ENCODE measurements around the gene TSNAXIP1. TPM values are rescaled to one million over a fixed set of nuclear protein-coding genes. Genes with fewer than 3 reads are reported as not detected.
A peak's percentile ranks its signal among the peaks of the same experiment; 100 is the strongest.

TSNAXIP1 gene
- total RNA-seq, 2 donors from 2014 or later: 1.6 TPM; not detected in 1

DNA sequence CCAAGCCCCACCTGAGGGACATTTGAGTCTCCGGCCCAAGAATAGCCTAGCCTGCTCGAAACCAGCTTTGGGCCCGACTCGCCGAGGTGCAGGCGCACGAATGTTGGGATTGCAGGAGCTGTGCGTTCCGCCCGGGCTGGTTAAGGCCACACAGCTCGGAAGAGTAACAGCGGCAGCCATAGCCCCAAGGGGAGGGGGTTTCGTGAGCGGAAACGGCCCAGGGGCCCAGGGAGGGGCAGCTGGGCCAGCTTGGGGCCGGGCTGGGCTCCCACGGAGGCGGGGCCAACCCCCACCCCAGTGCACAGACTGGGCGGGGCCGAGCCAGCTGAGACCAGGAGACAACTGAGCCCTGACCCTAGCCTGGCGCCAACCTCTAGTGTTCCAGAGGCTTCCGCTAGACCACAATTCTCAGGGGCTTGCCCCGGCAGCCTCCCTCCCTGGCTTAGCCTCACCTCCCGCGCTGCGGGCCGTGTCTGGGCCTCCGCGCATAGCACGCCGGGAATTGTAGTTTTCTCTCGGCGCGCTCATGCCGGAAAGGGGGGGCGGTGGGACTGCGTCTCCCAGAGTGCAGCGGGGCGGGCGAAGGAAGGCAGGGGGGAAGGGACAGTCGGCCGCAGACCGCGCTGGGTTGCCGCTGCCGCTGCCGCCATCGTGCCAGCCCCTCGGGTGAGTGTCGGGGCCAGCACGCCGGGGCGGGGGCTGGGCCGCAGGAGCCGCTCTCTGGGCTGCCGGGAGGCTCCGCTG is 39.8 kb downstream of the TSNAXIP1 start, which contains the start of gene NUTF2:
NUTF2 (plus strand) TSS at position 614 of the 744 bp plus-strand sequence. CDS start 18,198 bp downstream, outside the sequence.
- H3K27me3 ChIP-seq: no peaks in the 10 kb centered on the region
- intact Hi-C loops (cut with DNase I): no loop called here
- H3K4me3 ChIP-seq: peak within 1 kb of the TSS; percentile 89 to 97
- ATAC-seq: peak; percentile 82
- peaks cover 58% of the 10 kb centered on the region for H3K4me1 ChIP-seq
- TF ChIP-seq POLR2A (IDR thresholded peaks at IDR 0.05): peak; percentile 66 to 75 (median 71)
- TF ChIP-seq, protein P1, sequence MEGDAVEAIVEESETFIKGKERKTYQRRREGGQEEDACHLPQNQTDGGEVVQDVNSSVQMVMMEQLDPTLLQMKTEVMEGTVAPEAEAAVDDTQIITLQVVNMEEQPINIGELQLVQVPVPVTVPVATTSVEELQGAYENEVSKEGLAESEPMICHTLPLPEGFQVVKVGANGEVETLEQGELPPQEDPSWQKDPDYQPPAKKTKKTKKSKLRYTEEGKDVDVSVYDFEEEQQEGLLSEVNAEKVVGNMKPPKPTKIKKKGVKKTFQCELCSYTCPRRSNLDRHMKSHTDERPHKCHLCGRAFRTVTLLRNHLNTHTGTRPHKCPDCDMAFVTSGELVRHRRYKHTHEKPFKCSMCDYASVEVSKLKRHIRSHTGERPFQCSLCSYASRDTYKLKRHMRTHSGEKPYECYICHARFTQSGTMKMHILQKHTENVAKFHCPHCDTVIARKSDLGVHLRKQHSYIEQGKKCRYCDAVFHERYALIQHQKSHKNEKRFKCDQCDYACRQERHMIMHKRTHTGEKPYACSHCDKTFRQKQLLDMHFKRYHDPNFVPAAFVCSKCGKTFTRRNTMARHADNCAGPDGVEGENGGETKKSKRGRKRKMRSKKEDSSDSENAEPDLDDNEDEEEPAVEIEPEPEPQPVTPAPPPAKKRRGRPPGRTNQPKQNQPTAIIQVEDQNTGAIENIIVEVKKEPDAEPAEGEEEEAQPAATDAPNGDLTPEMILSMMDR (IDR thresholded peaks at IDR 0.05): peak in 1 of 7 experiments; percentile 26
- H3K36me3 ChIP-seq (replicated peaks in 1 of 2; ENCODE audit: insufficient read depth in 1 of 2, low read depth in 2 of 2): no peaks in the 10 kb centered on the region
- H3K9me3 ChIP-seq: no peaks in the 10 kb centered on the region
- 1 to 4% methylated on average over 17 to 56 of the region's 57 CpGs for WGBS, 2 donors
- peak; percentile 95 to 97 (median 96) for DNase-seq
- H3K27ac ChIP-seq: peak within 1 kb of the TSS; percentile 75 to 96 (median 90)

DNA sequence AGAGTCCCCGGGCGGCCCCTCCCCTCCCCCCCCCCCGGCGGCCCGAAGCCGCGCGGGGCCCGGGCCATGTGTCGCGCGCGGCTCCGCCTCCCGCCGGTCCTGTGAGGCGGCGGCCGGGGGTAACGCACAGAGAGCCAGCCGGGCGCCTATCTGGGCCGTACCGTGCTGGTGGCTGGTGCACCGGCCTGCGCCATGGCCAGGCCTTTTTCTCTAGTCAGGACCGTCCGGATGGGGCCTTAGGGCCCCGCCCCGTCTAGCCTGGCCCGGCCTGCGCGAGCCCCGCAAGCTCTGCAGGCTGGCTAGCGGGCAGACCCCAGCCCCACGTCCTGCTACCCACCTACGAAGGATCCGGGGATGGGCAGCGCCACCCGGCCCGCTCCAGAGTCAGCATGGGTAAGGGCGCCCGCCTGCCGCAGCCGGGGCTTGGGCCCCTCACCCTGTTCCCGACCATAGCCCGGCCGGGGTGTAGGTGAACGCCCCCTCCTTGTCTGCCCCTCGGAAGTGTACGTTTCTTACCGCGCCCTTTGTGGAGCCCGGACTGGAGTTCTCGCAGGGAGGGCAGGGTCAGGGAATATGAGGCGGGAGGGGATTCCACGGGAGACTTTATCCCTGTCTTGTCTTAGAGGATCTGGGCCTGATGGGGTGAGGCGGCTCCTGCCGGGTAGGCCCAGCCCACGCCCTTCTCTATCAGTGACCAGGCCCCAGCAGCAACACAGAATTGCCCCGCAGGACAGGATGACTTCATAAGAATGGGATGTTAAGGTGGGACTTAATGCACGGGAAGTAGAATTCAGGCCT is 40.6 kb downstream of the TSNAXIP1 start, which contains the start of gene CENPT:
CENPT (minus strand) TSS at position 630 of the 798 bp plus-strand sequence. CDS start 13,834 bp downstream, outside the sequence.
- peak; percentile 63 to 76 (median 69) for DNase-seq
- TF ChIP-seq, protein P1 (IDR thresholded peaks at IDR 0.05): peak in 1 of 7 experiments; percentile 12
- TF ChIP-seq POLR2A (IDR thresholded peaks at IDR 0.05): peak; percentile 4 to 44 (median 20)
- intact Hi-C loops (cut with DNase I): no loop called here
- peak within 1 kb of the TSS; percentile 75 to 96 (median 90) for H3K27ac ChIP-seq
- ATAC-seq: peak; percentile 62
- H3K4me3 ChIP-seq: peak within 1 kb of the TSS; percentile 89 to 97
- 0 to 1% methylated on average over 18 to 37 of the region's 62 CpGs for WGBS, 2 donors
- no peaks in the 10 kb centered on the region for H3K36me3 ChIP-seq (replicated peaks in 1 of 2; ENCODE audit: insufficient read depth in 1 of 2, low read depth in 2 of 2)
- H3K4me1 ChIP-seq: peaks cover 56% of the 10 kb centered on the region
- H3K27me3 ChIP-seq: no peaks in the 10 kb centered on the region
- H3K9me3 ChIP-seq: no peaks in the 10 kb centered on the region

DNA sequence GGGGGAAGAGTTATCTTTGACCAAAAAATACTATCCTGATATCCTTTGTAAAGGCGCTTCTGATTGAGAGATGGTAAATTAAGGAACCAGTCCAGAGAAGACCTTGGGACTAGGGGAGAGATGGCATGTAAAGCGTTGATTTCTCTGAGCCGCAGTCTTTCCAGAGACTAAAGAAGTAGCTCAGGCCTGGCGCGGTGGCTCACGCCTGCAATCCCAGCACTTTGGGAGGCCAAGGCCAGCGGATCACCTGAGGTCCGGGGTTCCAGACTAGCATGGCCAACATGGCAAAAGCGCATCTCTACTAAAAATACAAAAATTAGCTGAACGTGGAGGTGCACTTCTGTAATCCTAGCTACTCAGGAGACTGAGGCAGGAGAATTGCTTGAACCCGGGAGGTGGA is 41.4 kb downstream of the TSNAXIP1 start:
- Histone ChIP-seq H3K27me3 (no peaks in the 10 kb centered on the region), H3K4me1 (peaks cover 51% of the 10 kb centered on the region), H3K36me3 (replicated peaks in 1 of 2; ENCODE audit: insufficient read depth in 1 of 2, low read depth in 2 of 2) (no peaks in the 10 kb centered on the region), H3K27ac (peak overlapping the region in 3 of 4 donors; percentile 90 to 96 (median 90)), H3K4me3 (no peak overlapping the region), H3K9me3 (no peaks in the 10 kb centered on the region)
- ATAC-seq (no peak), DNase-seq (no peak)
- intact Hi-C loops (cut with DNase I): no loop called here
- WGBS, 2 donors: 86 to 87% methylated on average over 11 of the region's 11 CpGs
- TF ChIP-seq, protein P1 (IDR thresholded peaks at IDR 0.05): no peak
- no peak for TF ChIP-seq POLR2A (IDR thresholded peaks at IDR 0.05)

DNA sequence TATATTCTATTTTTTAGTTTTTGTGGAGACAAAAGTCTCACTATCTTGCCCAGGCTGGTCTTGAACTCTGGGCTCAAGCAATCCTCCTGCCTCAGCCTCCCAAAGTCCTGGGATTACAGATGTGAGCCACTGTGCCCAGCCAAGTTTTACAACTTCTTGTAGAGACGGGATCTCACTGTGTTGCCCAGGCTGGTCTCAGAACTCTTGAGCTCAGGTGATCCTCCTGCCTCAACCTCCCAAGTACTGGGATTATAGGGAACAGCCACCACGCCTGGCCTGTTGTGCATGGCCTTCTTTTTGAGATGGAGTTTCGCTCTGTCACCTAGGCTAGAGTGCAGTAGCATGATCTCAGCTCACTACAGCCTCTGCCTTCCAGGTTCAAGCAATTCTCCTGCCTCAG is 47.0 kb downstream of the TSNAXIP1 start:
- ATAC-seq: no peak
- H3K36me3 ChIP-seq (replicated peaks in 1 of 2; ENCODE audit: insufficient read depth in 1 of 2, low read depth in 2 of 2): no peaks in the 10 kb centered on the region
- peaks cover 52% of the 10 kb centered on the region for H3K4me1 ChIP-seq
- H3K27me3 ChIP-seq: no peaks in the 10 kb centered on the region
- H3K9me3 ChIP-seq: no peaks in the 10 kb centered on the region
- no peak overlapping the region for H3K27ac ChIP-seq
- TF ChIP-seq, protein P1 (IDR thresholded peaks at IDR 0.05): no peak
- no peak for TF ChIP-seq POLR2A (IDR thresholded peaks at IDR 0.05)
- 93 to 100% methylated on average over 3 of the region's 3 CpGs for WGBS, 2 donors
- DNase-seq: no peak
- intact Hi-C loops (cut with DNase I): no loop called here
- H3K4me3 ChIP-seq: no peak overlapping the region
